Astrocyte of the spinal cord (primary cell): ENCODE data around the gene AGXT.

Experiments used
- DNase-seq: peaks from one replicate; pipeline ENCODE4 v3.0.0; 2011; ENCODE audit warnings: low read depth, low spot score
- H3K4me3 ChIP-seq: 2 replicates; pipeline ENCODE4 v1.5.1; 2011; ENCODE audit warnings: low read depth, mild to moderate bottlenecking, low read length, moderate library complexity
- in situ Hi-C: cut with HindIII; loops from 2 replicates; pipeline ENCODE4 v1.10.0; 2017; ENCODE audit warnings: low sequenced_read_pairs
- TF ChIP-seq, protein P1 (sequence below): IDR thresholded peaks from 2 replicates; pipeline ENCODE4 v1.5.1; 2012; ENCODE audit warnings: low read depth, mild to moderate bottlenecking, low read length, inconsistent platforms

Gene AGXT

DNA sequence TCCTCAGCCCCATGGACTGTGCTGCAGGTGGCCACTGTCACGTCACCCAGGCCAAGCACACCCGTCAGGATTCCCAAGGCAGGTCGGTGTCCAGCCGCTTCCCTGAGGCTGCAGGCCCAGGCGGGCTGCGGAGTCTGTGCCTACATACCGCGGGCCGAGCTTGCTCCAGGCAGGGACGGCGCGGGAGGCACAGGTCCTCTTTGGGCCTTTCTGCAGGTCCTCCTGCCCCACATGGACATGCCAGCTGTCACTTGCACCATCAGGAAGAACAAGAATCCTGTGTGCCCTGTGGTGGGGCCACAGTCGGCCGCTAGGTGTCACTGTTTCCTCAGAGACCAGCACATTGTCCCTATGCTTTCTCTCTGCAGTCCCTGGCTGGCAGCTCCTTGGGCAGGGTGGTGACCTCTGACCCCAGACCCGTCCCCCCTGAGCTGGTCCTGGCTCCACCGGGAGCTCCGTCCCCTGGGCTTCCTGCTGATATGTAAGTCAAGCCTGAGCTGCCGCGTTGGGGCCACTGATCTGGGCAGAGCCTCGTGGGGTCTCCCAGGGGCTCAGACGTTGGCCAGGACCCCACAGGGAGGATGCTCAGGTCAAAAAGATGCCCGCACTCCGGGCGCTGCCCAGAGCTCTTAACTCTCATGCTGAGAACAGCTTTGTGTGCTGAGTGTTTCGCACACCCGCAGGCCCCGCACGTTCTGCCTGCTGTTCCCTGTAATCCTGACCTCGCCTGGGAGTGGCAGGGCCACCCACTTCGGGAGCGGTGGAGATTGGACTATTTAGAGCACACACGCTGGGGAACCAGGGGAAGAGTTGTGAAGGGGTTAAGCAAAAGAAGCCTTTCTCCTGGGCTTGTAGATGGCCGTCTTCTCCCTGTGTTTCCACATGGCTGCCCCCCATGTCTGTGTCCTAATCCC lies 17.3 kb upstream of the AGXT start:
- DNase-seq: peak; percentile 74
- in situ Hi-C loops: no loop called here
- no peak overlapping the region for H3K4me3 ChIP-seq
- TF ChIP-seq, protein P1, sequence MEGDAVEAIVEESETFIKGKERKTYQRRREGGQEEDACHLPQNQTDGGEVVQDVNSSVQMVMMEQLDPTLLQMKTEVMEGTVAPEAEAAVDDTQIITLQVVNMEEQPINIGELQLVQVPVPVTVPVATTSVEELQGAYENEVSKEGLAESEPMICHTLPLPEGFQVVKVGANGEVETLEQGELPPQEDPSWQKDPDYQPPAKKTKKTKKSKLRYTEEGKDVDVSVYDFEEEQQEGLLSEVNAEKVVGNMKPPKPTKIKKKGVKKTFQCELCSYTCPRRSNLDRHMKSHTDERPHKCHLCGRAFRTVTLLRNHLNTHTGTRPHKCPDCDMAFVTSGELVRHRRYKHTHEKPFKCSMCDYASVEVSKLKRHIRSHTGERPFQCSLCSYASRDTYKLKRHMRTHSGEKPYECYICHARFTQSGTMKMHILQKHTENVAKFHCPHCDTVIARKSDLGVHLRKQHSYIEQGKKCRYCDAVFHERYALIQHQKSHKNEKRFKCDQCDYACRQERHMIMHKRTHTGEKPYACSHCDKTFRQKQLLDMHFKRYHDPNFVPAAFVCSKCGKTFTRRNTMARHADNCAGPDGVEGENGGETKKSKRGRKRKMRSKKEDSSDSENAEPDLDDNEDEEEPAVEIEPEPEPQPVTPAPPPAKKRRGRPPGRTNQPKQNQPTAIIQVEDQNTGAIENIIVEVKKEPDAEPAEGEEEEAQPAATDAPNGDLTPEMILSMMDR: peak; percentile 94

DNA sequence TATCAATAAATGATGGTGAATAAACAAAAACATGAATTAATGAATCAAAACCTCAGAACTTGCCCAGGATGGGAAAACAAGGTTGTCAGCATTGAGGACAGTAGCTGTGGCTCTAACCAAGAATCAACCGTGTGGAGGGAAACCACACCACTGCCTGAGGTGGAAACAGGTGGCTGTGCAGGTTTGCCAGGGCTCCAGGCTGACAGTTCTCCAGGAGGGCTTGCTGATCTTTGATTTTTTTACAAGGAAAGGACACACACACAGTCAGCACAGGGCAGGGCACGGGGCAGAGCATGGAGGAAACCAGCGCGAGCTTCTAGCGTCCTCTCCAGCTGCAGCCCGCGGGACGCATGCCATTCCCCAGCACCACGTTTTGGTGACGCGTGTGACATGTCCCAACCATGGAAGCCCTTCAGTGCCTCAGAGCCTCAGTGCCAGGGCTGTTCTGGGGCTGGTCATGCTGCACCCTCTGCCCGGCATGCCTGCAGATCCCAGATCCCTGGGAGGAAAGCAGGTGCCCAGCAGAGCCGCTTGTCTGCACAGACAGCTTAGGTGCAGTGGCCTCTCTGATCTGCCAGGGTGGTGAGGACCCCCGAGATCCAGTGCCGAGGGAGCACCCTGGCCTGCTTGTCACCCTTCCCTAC lies 15.8 kb upstream of the AGXT start:
- in situ Hi-C loops: no loop called here
- H3K4me3 ChIP-seq: no peak overlapping the region
- DNase-seq: no peak
- TF ChIP-seq, protein P1: no peak

DNA sequence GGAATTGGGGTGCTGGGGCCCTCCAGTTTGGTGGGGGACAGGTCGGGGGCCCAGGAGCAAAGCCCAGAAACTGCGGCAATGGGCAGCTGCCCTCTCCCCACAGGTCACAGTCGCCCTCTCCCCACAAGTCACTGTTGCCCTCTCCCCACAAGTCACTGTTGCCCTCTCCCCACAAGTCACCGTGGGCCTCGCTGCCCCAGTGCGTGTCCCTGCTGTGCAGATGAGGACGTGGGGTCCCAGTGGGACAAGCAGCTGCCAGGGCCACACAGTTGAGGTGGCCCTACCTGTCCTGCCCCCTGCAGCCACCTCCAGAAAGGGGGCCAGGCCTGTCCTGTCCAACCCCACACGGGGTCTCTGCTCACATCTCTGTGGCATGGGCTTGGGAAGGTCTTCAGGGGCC lies 13.0 kb upstream of the AGXT start:
- no peak for DNase-seq
- in situ Hi-C loops: no loop called here
- TF ChIP-seq, protein P1: no peak
- H3K4me3 ChIP-seq: no peak overlapping the region

DNA sequence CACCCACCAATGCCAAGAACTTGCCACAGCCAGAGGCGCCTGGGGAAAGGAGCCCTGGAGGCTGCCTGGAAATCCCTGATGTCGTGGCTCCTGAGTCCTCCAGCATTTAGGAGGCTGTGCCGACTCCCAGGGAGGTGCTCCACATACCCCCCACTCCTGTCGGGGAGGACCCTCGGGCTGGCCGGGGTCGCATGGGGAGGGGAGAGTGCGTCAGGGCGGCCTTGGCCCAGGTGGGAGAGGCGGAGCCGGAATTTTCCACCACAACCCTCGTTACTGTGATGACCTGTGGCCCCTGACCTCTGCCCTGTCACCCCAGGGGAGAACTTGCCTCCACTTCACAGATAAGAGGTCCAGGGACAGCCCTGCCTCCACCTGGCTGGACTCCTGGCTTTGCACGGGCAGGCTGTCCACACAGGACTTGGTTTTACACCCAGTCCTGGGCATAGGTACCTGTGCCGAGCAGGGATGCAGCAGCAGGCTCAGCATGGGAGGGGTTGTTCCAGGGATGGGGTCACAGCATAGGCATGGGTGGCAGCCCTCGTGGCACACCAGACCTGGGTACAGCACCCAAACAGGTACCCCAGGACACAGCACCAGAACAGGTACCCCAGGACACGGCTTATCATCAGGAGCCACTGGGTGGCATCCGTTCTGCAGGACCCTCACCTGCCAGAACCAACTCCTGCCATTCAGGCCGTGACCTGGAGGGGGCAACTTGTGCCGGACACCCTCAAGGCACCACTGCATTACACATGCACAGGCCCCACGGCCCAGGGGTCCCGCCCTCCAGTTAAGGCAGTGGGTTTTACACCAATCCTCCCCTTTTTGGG lies 12.3 kb upstream of the AGXT start:
- DNase-seq: no peak
- no peak overlapping the region for H3K4me3 ChIP-seq
- TF ChIP-seq, protein P1: peak; percentile 25
- in situ Hi-C loops: no loop called here

DNA sequence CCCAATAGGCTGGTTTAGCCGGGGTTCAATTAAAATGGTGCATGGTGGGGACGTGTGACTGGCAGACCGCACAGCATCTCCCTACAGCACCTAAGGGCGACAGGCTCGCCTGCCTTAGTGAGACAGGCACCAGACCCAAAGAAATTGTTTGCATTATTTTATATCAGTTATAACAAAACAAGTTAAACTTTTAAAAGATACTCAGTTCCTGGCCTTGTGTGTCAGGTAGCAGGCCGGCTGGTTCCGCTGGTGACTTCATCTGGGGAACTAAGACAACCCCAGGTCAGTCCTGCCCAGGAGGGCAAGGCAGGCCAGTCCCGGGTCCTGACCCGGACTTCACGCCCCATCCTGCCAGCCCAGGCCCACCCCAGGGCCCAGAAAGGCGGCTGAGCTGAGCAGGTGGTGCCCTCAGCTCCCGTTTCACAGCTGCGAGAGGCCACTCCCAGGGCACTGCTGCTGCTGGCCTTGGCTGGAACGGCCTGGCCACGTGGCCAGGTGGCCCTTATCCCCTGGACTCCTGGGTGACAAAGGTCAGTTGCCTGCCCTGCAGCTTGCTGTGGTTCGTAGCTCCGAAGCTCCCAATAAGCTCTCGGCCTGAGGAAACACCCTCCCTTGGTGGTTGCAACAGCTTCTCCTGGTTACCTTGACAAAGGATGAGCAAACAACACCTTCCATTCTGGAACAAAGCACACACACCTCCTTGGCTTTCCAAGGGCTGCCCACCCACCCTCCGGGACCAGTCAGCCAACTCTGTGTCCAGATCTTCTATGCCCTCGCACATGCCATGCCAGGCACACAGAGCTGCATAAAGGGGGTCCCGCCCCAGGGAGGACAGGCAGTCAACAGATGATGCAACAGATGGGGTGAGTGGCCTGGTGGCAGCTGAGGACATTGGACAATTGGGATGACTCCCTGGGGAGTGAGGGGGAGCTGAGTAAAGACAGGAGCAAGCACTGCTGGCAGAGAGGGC lies 11.3 kb upstream of the AGXT start:
- H3K4me3 ChIP-seq: no peak overlapping the region
- TF ChIP-seq, protein P1: no peak
- no peak for DNase-seq
- in situ Hi-C loops: no loop called here

DNA sequence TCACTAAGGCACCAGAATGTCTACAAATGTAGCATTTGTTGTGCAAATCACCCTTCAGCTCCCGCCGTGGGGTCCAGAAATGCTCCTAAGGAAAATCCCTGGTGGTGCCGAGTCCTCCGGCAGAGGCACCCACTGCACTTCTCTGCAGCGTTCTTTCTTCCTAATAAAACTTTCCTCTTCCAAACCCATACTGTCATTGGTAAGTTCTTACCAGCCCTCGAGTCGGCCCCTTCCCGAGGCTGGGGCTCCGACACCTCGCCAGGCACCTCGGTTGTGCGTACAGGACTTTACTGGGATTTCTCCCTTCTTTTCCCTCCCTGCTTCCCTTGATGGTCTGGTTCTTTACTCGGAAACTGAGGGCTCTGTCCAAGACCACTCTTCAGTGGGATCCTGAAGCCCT lies 10.3 kb upstream of the AGXT start:
- H3K4me3 ChIP-seq: no peak overlapping the region
- in situ Hi-C loops: no loop called here
- no peak for DNase-seq
- TF ChIP-seq, protein P1: no peak
